ENCODE measurements around the gene ANGPT4.
"Not testable (repeated sequence)": the region's sequence is repeated elsewhere in the genome, so short reads cannot be mapped to it uniquely, and the experiment has no call there.

Gene ANGPT4

DNA sequence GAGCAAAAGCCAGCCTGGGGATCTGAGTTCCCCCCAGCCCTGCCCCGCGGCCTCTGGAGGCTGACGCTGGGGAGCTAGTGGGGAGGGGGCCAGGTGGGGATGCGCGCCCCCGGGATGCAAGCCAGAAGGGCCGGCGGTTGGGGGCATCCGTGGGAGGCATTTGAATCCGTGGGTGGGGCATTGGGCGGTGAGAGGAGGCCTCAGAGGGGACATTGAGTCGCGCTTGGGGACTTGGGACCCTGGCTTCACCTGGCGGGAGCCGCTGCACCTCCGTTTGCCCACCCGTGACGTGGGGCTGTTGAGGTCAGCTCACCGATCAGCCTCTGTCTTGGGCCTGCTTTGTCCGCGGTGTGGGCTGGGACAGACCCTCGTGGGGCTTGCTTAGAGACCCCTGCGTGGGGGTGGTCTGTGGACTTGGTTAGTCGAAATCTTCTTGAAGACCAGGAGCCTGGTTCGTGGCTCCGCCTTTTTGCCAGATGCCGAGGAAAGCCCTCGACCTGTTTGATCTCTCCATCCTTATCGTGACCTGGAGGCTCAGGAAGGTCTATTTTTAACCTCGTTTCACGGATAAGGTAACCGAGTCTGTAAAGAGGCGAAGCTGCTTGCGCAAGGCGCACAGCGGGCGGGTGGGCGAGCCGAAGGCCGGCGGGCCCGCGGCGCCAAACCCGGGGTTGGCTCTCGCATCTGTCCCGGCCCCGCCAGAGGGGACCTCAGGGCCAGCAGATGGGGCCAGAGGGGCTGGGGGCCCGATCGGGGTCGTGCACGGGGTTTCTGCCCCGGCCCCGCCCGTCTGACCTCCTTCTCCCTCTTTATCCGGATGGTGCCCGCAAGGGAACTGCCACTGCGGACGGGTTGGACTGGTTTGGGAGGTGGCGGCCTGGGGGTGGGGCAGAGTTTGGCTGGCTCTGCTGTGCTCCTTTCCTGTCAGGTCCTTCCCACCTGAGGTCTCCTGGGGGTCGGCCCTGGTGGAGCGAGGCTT lies 74.3 kb downstream of the ANGPT4 start:
- no peak for DNase-seq

DNA sequence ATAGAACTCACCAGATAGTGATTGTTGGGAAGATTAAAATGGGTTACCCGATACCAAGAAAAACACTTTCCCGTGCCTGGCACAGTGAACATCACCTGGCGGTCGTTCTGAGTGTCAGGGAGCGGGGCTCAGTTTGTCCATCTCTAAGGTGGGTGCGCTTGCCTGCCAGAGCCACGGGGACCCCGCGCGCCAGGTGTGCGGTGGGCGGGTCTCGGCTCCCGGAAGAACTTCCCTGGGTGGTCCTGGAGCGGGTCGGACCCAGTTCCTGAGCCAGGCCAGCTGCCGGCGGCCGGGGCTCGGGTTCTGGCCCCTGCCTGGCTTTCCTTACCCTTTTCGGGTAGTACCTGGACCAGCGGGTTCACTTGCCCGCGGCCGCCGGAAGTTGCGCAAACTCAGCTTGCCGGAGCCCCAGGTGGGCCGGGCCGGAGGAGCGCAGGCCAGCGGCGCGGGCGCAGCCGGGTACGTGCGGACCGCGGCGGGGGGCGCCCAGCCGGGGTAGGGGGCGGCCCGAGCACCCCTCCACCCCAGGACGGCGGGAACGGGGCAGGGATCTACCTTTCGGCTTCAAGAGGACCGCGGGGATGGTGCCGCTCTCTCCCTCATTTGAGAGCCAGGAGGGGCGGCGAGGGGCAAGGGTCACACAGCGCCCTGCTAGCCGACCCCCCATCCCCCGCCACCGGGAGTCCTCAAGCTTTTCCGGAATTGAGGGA lies 75.1 kb downstream of the ANGPT4 start:
- no peak for DNase-seq

DNA sequence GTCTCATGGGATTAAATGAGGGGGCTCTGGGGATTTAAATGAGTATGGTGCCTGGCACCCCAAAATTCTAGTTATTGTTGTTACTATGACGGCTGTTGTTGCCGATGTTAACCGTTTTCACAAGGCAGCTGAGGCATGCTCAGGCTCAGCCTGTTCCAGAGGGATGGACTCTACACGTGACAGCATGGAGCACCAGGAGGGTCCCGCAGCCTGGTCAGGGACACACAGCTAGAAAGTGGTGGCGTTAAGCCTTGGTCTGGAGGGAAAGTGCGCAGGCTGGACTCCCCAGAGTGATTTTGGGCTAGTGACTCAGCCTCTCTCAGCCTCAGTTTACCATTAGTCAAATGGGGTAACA lies 75.7 kb downstream of the ANGPT4 start:
- DNase-seq = no peak

DNA sequence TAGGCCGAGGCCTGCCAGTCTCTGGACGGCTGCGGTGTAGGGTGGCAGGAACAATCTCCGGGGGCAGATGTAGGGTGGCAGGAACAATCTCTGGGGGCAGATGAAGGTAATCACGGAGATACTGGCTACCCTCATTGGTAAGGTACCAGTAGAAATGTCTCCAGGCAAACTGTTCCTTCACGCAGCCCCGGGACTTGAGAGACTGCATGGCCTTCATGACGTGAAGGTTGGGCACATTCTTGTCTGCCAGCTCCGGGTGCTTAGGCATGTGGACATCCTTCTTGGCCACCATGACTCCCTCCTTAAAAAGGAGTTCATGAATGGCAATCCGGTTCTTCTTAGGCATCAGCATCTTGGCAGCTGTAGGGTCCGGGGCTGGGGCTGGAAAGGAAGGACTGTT lies 76.5 kb downstream of the ANGPT4 start:
- DNase-seq = no peak

DNA sequence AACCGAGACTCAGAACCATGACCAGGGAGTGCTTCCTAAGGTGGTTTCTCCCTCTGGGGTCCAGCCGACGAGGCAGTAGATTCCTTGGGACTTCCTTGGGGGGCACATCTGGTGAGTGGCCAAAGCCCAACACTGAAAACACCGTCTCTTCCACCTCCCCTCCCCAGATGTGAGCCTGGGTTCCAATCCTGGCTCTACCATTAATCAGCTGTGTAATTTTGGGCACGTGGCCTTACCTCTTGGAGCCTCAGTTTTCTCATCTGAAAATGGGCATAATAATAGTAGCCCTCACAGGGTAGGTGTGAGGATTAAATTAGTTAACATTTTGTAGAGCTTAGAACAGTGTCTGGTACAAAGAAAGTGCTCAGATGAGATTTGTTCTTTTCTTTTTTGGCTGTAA lies 77.1 kb downstream of the ANGPT4 start:
- DNase-seq = no peak

DNA sequence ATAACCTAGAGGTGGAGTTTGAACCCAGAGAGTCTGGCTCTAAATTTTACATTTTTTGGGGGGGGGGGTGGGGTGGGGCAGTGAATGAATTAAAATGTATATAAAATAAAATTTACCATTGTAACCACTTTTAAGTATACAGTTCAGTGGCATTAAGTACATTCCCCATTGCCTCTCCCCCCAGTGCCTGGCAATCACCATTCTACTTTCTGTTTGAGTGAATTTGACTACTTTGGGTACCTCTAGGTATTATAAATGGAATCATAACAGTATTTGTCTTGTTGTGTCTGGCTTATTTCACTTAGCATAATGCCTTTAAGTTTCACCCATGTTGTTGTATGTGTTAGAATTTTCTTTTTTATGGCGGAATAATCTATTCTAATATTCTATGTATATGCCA lies 79.9 kb downstream of the ANGPT4 start:
- no peak for DNase-seq

DNA sequence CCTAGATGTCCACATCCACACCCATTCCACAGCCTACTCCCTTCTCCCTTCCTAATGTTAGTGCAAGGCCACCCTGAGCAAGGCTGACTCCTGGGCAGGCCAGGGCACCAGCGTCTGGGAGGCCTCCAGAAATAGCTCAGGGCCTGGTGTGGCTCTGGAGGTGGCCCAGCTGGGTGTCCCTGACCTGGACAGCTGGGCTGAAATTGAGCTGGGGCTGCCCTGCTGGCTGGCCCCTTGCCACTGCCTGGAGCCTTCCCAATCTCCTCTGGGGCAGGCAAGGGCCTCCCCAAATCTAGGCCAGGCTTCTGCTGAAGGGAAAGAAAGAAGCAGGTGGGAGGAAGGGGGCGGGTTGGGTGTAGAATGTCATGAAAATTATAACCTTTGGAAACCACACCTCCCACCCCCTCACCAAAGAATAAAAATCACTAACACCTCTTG lies 80.5 kb downstream of the ANGPT4 start:
- no peak for DNase-seq

DNA sequence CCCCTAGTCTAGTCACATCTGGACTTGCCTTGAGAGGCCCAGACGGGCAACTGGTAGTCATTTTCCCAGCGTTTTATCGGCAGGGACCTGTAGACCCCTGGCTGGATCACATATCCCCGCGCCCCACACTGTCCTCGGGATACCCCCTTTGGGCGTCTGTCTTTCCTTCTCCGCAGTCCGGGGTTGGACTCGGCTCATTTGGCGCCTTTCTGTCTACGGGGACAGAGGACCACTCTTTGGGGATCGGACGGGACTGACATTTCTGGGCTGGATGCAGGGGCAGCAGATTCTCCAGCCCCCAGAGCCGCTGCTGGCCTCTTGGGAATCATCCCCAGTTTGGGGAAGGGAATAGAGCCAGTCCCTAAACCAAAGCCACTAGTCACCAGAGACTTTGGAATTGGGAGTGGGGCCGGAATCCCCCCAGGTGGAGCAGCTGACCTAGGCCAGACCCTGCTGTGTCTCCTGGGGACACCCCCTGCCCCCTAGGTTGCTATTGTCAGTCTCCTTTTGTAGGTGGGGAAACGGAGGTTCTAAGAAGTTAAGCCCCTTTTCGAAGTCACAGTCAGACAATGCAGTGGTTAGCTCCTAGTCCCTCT lies 81.9 kb downstream of the ANGPT4 start:
- DNase-seq = no peak

DNA sequence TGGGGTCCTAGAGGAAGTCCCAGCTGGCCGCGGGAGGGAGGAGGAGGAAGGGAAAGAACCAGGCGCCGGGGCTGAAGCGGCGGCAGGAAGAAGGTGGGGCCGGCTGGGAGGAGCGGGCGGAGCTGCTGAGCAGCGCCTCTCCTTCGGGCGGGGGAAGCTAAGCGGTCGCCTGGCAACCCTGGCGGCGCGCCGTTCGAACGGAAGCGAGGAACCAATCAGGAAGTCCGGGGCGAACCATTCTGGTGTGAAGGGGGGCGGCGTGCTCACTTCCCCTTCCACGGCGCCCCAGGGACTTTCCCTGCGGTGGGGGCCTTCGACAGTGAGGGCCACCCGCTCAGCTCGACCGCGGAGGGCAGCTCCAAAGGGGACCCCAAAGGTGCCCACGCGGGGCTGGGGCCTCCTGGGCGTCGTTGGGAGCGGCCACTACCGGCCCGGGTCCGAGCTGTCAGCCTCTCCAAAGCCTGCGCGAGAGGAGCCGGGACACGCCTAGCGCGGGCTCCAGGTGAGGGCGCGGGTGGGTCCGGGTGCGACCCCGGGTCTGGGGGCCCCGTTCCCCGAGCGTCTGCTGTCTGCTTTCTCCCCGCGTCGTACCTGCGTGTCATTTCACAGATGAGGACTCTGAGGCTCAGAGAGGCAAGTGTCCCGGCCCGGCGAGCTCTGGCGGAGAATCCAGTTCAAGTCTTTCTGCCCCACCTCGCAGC lies 82.5 kb downstream of the ANGPT4 start, which contains the start of gene FAM110A:
Gene FAM110A, plus strand, starts transcription at position 266 of the 701 bp plus-strand sequence. CDS start 11,090 bp downstream, outside the sequence.
- peak; percentile 98 for DNase-seq

DNA sequence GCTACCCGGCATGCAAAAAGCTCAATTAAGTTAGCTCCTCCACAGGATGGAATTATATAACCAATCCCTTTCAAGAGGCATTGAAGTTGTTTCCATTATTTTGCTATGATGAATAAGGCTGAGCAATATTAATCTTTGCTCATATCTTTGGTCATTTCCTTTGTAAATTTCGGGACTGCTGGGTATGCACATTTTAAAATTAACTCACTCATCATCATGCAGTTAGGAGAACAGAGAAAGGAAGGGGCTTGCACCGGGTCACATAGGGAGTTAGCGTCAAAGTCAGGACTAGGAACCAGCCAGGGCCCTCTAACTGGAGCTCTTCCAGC lies 83.0 kb downstream of the ANGPT4 start:
- no peak for DNase-seq

DNA sequence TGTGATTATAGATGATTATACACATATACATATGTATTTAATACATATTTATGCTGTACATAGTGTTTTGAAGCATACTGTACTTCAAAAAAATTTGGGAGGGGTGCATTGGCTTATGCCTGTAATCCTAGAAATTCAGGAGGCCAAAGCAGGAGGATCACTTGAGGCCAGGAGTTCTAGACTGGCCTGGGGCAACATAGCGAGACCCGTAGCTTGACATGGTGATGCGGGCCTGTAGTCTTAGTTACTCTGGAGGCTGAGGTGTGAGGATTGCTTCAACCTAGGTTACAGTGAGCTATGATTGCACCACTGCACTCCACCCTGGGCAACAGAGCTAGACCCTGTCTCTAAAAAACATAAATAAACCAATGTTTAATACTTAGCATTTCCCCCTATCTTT lies 84.2 kb downstream of the ANGPT4 start:
- DNase-seq = no peak

DNA sequence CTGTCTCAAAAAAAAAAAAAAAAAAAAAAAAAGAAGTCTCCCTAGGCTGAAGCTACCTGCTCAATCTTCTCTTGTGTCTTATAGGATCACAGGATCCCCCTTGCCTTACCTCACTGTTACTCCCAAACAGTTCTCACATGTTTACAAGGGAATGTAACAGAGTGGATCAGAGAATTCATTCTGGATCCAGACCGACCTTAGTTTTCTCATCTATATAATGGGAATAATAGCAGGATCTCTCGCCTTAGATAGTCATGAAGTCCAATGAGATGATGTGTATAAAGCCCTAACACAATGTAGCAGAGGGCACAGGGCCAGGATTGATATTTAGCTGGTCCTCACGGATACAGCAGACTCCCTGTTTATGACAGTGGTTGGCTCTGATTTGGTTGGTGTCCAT lies 84.9 kb downstream of the ANGPT4 start:
- DNase-seq = no peak

DNA sequence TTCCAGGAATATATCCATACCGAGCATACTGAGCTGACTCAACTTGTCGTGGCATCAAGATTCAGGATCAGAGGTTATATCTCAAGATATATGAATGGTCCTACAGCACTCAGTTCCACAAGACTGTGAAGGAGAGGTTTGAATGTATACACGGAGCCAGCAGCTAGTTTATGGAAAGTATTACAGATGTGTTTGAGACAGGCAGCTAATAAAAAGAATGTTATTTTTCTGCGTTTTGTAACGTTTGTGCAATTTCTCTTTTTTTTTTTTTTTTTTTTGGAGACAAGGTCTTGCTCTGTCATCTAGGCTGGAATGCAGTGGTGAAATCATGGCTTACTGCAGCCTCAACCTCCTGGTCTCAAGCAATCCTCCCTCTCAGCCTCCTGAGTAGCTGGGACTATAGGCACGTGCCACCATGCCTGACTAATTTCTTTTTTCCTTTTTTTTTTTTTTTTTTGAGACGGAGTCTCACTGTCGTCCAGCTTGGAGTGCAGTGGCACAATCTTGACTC lies 86.1 kb downstream of the ANGPT4 start:
- no peak for DNase-seq

DNA sequence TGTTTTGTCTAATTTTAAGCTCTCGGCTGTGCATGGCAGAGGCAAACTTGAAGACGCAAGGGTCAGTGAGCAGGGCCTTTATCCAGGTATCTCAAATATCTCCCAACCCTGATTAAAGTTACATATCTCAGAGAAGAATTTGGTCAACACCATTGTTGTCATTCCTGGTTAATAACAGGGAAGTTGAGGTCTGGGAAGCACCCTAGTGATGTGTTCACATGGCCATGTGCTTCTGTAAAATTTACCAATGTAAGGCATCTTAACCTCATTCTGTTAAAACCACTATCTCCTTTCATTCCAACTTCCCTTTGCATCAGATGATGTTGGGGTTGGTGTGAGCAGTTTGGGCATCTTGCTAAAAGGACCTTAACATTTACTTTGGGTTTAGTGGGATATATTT lies 86.6 kb downstream of the ANGPT4 start:
- DNase-seq = peak; percentile 80

DNA sequence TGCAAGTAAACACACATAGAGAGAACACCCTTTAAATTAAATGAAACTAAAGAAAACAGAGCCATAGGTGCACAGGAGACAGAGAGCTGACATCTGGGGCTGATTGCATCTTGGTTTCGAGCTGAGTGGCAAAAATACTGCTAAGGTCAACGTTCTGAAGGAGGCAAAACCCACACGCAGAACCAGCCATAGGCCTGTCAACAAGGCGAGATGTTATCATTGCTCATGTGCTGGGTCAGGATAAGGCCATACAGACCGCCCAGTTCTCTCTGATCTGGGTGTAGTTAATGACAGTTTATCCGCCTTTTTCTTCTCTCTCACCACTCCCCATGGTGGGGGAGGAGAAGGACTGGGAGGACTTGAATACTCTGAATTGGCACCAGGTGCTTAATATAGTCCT lies 87.1 kb downstream of the ANGPT4 start:
- no peak for DNase-seq

DNA sequence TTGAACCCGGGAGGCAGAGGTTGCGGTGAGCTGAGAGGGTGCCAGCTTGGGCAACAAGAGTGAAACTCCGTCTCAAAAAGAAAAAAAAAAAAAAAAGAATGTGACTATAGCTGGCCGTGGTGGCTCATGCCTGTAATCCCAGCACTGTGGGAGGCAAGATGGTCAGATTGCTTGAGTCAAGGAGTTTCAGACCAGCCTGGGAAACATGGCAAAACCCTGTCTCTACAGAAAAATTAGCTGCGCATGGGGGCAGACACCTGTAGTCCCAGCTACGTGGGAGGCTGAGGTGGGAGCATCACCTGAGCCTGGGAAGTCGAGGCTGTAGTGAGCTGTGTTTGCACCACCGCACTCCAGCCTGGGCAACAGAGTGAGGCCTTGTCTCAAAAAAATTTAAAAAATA lies 88.2 kb downstream of the ANGPT4 start:
- not testable (repeated sequence) for DNase-seq

DNA sequence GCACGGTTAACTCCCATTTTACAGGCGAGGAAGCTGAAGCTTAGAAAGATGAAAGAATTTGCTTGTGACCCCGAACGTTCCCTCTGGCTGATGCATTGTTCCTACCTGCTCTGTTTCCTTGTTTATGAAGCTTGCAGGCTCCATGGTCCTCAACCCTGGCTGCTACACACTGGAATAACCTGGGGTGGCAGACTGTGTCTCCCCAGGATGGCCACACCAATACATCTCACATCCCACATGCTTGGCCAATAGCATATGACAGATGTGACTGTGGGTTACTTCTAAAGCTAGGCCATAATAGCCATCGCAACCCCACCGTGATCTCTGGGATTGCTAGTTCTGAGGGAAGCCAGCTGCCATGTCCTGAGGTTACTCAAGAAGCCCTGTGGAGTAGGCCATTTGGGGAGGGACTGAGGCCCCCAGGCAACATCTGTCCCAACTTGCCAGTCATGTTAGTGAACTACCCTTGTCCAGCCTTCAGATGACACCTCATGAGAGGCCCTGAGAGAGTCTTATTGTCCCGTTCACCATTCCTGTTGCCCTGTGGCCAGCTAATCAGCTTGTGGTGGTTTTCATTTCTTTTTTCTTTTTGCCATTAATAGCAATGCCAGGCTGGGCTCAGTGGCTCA lies 89.3 kb downstream of the ANGPT4 start:
- no peak for DNase-seq

DNA sequence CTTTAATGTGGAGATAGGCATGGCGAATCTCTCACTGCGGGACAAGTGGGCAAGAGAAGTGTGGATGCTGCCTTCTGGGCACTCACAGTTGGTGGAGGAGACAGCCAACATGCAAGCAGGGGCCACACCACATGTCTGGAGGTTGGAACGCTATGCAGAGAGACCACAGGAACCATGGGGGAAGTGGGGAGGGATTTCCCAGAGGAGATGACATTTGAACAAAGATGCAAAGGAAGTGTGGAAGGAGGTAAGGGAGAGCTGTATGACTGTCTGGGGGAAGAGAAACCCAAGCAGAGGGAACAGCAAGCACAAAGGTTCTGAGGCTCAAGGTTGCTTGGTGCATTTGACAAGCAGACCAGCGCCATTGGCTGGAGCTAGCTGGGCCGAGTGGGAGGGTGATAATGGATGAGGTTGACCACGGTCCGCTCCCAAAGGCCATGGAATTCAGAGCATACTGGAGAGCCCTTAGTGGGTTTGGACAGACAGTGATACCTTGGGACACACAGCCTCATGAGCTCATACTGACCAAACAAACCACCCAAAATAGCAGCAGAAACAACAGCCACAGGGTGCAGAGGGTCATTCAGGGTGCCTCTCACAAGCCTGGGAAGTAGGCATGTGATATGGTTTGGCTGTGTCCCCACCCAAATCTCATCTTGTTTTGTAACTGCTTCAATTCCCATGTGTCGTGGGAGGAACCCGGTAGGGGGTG lies 90.3 kb downstream of the ANGPT4 start:
- DNase-seq = peak; percentile 69

DNA sequence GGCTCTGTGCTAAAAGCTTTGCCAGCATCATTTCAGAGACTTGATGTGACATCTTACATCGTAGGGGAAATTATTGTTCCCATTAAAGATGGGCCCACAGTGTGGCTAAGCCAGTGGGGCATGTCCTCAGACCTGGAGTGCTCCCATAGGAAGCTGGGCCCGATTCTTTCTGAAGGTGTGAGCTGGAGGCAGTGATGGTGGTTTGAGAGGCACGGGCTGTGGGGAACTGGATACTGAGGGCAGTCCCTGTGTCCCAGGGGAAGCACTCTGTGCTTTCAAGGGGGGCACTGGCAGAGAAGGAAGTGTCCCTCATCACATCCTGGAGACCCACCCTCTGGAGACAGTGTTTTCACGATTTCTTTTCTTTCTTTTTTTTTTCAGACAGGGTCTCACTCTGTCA lies 91.2 kb downstream of the ANGPT4 start:
- DNase-seq = no peak

DNA sequence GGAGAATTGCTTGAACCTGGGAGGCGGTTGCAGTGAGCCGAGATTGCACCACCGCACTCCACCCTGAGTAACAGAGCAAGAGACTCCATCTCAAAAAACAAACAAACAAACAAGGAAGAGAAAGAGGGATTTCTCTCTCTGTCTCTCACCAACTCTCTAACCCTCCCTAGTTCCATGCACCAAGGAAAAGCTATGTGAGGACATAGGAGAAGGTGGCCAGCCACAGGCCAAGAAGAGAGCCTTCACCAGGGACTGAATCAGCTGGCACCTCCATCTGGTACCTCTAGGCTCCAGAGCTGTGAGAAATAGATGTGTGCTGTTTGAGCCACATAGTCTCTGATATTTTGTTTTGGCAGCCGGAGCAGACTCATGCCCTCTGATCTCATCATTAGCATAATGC lies 91.6 kb downstream of the ANGPT4 start:
- no peak for DNase-seq

DNA sequence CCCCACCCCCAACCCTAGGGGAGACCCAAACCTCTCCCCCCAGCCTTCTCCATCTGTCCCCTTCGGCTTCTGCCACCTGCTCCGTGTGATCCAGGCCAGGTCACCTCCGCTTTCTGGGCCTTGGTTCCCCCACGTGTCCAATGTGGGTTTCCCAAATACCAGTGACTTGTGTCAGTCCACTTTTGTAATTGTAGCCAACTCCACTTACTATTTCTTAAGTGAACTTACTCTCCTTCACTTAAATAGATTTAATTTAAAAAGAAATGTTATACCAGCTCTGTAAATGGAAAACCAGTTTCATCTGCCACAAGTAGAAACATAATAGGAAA lies 92.6 kb downstream of the ANGPT4 start:
- no peak for DNase-seq
